Fibroblast of lung (primary cell): ENCODE data around the gene TGFB3. TPM values are rescaled to one million over a fixed set of nuclear protein-coding genes. Genes with fewer than 3 reads are reported as not detected.

Source experiments
- DNase-seq, 2 donors: peaks; one replicate each; pipeline versions ENCODE4 v3.0.0 to v3.0.0-alpha.2; 2010; ENCODE audit warnings: low read depth in 2 of 2
- H2AFZ ChIP-seq: 2 replicates; pipeline ENCODE4 v1.5.1; 2012; ENCODE audit warnings: low read length, control low read depth, inconsistent platforms
- H3K27ac ChIP-seq: 2 replicates; pipeline ENCODE4 v1.5.1; 2011; ENCODE audit warnings: low read length, control low read depth; ENCODE audit not compliant: insufficient read depth
- H3K27me3 ChIP-seq: 2 replicates; pipeline ENCODE4 v1.5.1; 2011; ENCODE audit warnings: mild to moderate bottlenecking, low read length; ENCODE audit not compliant: control insufficient read depth, insufficient read depth
- H3K36me3 ChIP-seq: 2 replicates; pipeline ENCODE4 v1.5.1; 2011; ENCODE audit warnings: low read length; ENCODE audit not compliant: control insufficient read depth, insufficient read depth
- H3K4me1 ChIP-seq: 2 replicates; pipeline ENCODE4 v1.5.1; 2011; ENCODE audit warnings: low read length; ENCODE audit not compliant: control insufficient read depth, insufficient read depth; ENCODE audit errors: extremely low read depth
- H3K4me2 ChIP-seq: 2 replicates; pipeline ENCODE4 v1.5.1; 2011; ENCODE audit warnings: low read length, control low read depth; ENCODE audit not compliant: insufficient read depth; ENCODE audit errors: extremely low read depth
- H3K4me3 ChIP-seq, 4 experiments: fragments of 200-600 bp in 1 of 4; sonication (generic) in 1 of 4; replicated peaks in 1 of 4; 2 replicates each; pipeline ENCODE4 v1.5.1; 2011 to 2016; ENCODE audit warnings: low read length in 4 of 4, low read depth in 3 of 4, mild to moderate bottlenecking in 3 of 4, control low read depth in 2 of 4, inconsistent platforms in 1 of 4, mixed read lengths in 1 of 4; ENCODE audit not compliant: insufficient read depth in 1 of 4; ENCODE audit errors: control extremely low read depth in 1 of 4
- H3K79me2 ChIP-seq: 2 replicates; pipeline ENCODE4 v1.5.1; 2012; ENCODE audit warnings: mild to moderate bottlenecking, low read length, inconsistent platforms; ENCODE audit not compliant: control insufficient read depth, insufficient read depth
- H3K9ac ChIP-seq: 2 replicates; pipeline ENCODE4 v1.5.1; 2011; ENCODE audit warnings: mild to moderate bottlenecking, low read length, control low read depth; ENCODE audit not compliant: insufficient read depth
- H3K9me3 ChIP-seq: 2 replicates; pipeline ENCODE4 v1.5.1; 2012; ENCODE audit warnings: low read depth, low read length; ENCODE audit not compliant: control insufficient read depth, insufficient read depth
- H4K20me1 ChIP-seq: 2 replicates; pipeline ENCODE4 v1.5.1; 2011; ENCODE audit warnings: low read length; ENCODE audit not compliant: control insufficient read depth, insufficient read depth; ENCODE audit errors: extremely low read depth
- CTCF ChIP-seq, 2 donors: IDR thresholded peaks in 1 of 2; conservative IDR thresholded peaks in 1 of 2; 1 replicate in 1 of 2; 2 replicates in 1 of 2; pipeline ENCODE4 v1.5.1; 2011 to 2012; ENCODE audit warnings: low read length in 2 of 2, control low read depth in 1 of 2, inconsistent platforms in 1 of 2, low read depth in 1 of 2, mild to moderate bottlenecking in 1 of 2
- EZH2 ChIP-seq: IDR thresholded peaks from 2 replicates; pipeline ENCODE4 v1.5.1; 2012; ENCODE audit warnings: low read length, control low read depth, mild to moderate bottlenecking; ENCODE audit errors: missing control alignments
- polyA plus RNA-seq, 2 donors: library from polyadenylated mRNA; depleted of rRNA in 1 of 2; stranded (reverse) in 1 of 2; unstranded in 1 of 2; fragments of >200 nt; gene quantifications; 2 replicates each; pipeline ENCODE4 v1.2.1, GENCODE V29; 2011 to 2012; ENCODE audit warnings: missing spikeins in 1 of 2
- total RNA-seq: library from RNA; depleted of rRNA; stranded (reverse); fragments of >200 nt; gene quantifications from 2 replicates; pipeline ENCODE4 v1.2.1, GENCODE V29; 2014

The TGFB3 gene
- total and polyA plus RNA-seq, 2 donors (not counting 1 experiment from before 2014, with no cell fraction given): 5.9 to 30.8 TPM

DNA sequence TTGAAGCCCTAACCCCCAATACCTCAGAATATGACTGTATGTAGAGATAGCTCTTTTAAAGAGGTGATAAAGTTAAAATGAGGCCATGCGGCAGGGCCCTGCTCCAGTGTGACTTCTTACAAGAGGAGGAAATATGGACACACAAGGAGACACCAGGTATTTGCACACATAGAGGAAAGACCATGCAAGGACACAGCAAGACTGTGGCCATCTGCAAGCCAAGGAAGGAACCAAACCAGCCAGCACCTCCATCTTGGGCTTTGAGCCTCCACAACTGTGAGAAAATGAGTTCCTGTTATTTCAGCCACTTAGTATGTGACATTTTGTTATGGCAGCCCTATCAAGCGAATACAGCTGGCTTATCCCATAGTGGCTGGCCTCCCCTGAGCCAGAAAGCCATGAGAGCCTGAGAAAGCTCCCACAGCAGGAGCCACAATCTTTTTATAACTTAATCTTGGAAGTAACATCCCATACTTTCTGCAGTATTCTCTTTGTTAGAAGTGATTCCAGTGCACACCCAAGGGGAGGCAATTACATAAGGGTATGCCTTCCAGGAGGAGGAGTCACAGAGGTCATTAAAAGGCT, 48.0 kb downstream of the TGFB3 start:
- Histone ChIP-seq H3K36me3 (no peaks in the 10 kb centered on the region), H3K27ac (no peak overlapping the region), H3K9ac (no peak overlapping the region), H3K27me3 (no peaks in the 10 kb centered on the region), H2AFZ (no peak overlapping the region), H4K20me1 (no peaks in the 10 kb centered on the region), H3K4me2 (no peak overlapping the region), H3K4me1 (no peaks in the 10 kb centered on the region), H3K79me2 (no peaks in the 10 kb centered on the region), H3K4me3 (no peak overlapping the region), H3K9me3 (no peaks in the 10 kb centered on the region)
- DNase-seq: no peak
- TF ChIP-seq EZH2: no peak
- no peak for TF ChIP-seq CTCF (conservative IDR thresholded peaks at IDR 0.05 in 1 of 2, IDR thresholded peaks at IDR 0.05 in 1 of 2; ENCODE audit: low read depth in 1 of 2, low read length in 2 of 2)

- Histone ChIP-seq H3K4me3 (peak overlapping the region in 2 of 4 experiments; percentile 7 to 22), H3K27ac (no peak overlapping the region), H3K9ac (no peak overlapping the region), H3K4me2 (no peak overlapping the region), H4K20me1 (no peaks in the 10 kb centered on the region), H3K4me1 (no peaks in the 10 kb centered on the region), H3K36me3 (no peaks in the 10 kb centered on the region), H3K9me3 (no peaks in the 10 kb centered on the region), H2AFZ (peak overlapping the region; percentile 54), H3K79me2 (no peaks in the 10 kb centered on the region), H3K27me3 (no peaks in the 10 kb centered on the region)
- TF ChIP-seq CTCF (conservative IDR thresholded peaks at IDR 0.05 in 1 of 2, IDR thresholded peaks at IDR 0.05 in 1 of 2; ENCODE audit: low read depth in 1 of 2, low read length in 2 of 2): peak in 1 of 2 donors; percentile 5
- TF ChIP-seq EZH2: no peak
- peak in 1 of 2 donors; percentile 35 for DNase-seq
Observed at GRCh38 chr14:75928690-75929181, 53.1 kb downstream of the TGFB3 start.

DNA sequence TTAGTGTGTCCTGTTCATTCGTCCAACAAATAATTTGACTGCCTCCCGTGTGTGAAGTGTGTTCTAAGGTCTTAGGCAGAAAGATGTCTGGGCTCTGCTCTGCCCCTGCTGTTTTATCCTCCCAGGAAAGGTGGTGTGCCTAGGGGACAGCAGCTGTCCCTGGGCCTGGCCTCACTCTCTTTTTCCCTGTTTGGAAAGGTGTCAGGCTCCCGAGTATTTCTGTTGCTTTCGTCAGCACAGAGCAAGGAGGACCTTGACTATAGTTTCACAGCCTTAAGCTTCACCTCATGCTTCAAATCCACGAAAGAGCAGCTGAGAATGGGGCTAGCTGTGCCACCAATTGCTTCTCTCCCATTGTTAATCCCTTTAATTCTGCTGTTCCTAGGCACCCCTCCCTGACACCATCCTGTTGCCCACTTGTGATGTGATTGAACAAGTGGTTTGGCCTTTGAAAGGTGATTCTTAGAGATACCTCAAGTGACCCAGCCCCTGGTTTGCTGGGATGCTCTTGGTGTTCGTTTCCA, 54.2 kb downstream of the TGFB3 start:
- no peaks in the 10 kb centered on the region for H3K4me1 ChIP-seq
- no peak overlapping the region for H3K4me3 ChIP-seq
- H3K27me3 ChIP-seq: no peaks in the 10 kb centered on the region
- TF ChIP-seq EZH2 (no peak), CTCF (conservative IDR thresholded peaks at IDR 0.05 in 1 of 2, IDR thresholded peaks at IDR 0.05 in 1 of 2; ENCODE audit: low read depth in 1 of 2, low read length in 2 of 2) (no peak)
- H3K36me3 ChIP-seq: no peaks in the 10 kb centered on the region
- H3K9ac ChIP-seq: no peak overlapping the region
- H4K20me1 ChIP-seq: no peaks in the 10 kb centered on the region
- no peaks in the 10 kb centered on the region for H3K79me2 ChIP-seq
- no peak overlapping the region for H2AFZ ChIP-seq
- no peak overlapping the region for H3K4me2 ChIP-seq
- H3K9me3 ChIP-seq: no peaks in the 10 kb centered on the region
- no peak overlapping the region for H3K27ac ChIP-seq
- DNase-seq: no peak
